Measurements from ENCODE around the gene RAD23A. TPM values are rescaled to one million over a fixed set of nuclear protein-coding genes. Genes with fewer than 3 reads are reported as not detected.
A peak's percentile ranks its signal among the peaks of the same experiment; 100 is the strongest.
"Not testable (repeated sequence)": the region's sequence is repeated elsewhere in the genome, so short reads cannot be mapped to it uniquely, and the experiment has no call there.

RAD23A gene
- total RNA-seq, 2 donors from 2014 or later = 53.7 to 94.6 TPM

GRCh38 chr19:12949363-12950283 is 4.0 kb downstream of the RAD23A start:
- 75 to 88% methylated on average over 12 to 14 of the region's 16 CpGs for WGBS, 2 donors
- Histone ChIP-seq H3K4me1 (peaks cover 36% of the 10 kb centered on the region), H3K36me3 (replicated peaks in 1 of 2; ENCODE audit: insufficient read depth in 1 of 2, low read depth in 2 of 2) (peaks cover 8 to 31% of the 10 kb centered on the region in 2 donors)

DNA sequence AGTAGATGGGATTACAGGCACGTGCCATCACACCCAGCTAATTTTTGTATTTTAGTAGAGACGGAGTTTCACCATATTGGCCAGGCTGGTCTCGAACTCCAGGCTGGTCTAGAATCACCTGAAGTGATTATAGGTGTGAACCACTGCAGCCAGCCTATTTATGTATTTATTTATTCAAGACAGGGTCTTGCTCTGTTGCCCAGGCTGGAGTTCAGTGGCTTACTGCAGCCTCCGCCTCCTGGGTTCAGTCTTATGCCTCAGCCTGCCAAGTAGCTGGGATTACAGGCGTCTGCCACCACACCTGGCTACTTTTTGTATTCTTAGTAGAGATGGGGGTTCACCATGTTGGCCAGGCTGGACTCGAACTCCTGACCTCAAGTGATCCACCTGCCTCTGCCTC is 6.4 kb downstream of the RAD23A start:
- H3K27me3 ChIP-seq; DNase-seq; ATAC-seq; H3K9me3 ChIP-seq; intact Hi-C loops (cut with DNase I); H3K4me3 ChIP-seq: not testable (repeated sequence)
- peaks cover 47% of the 10 kb centered on the region for H3K4me1 ChIP-seq
- peaks cover 8 to 31% of the 10 kb centered on the region in 2 donors for H3K36me3 ChIP-seq (replicated peaks in 1 of 2; ENCODE audit: insufficient read depth in 1 of 2, low read depth in 2 of 2)
- H3K27ac ChIP-seq = peak overlapping the region in 1 of 4 donors; percentile 10
- 93% methylated on average over 6 of the region's 6 CpGs for WGBS, 2 donors

More at GRCh38 chr19:12949363-12950283, 4.0 kb downstream of the RAD23A start:
- Histone ChIP-seq H3K27ac (no peak overlapping the region), H3K27me3 (no peaks in the 10 kb centered on the region), H3K9me3 (no peaks in the 10 kb centered on the region), H3K4me3 (no peak overlapping the region)
- DNase-seq (no peak), ATAC-seq (no peak)
- intact Hi-C loops (cut with DNase I) = no loop called here
- no peak for TF ChIP-seq POLR2A (IDR thresholded peaks at IDR 0.05)
- TF ChIP-seq CTCF (IDR thresholded peaks at IDR 0.05) = no peak

- peak overlapping the region in 2 of 4 donors; percentile 10 to 52 for H3K27ac ChIP-seq
- ATAC-seq (no peak), DNase-seq (no peak)
- peaks cover 45% of the 10 kb centered on the region for H3K4me1 ChIP-seq
- no peaks in the 10 kb centered on the region for H3K27me3 ChIP-seq
- peaks cover 8 to 31% of the 10 kb centered on the region in 2 donors for H3K36me3 ChIP-seq (replicated peaks in 1 of 2; ENCODE audit: insufficient read depth in 1 of 2, low read depth in 2 of 2)
- no peaks in the 10 kb centered on the region for H3K9me3 ChIP-seq
- intact Hi-C loops (cut with DNase I) = no loop called here
- WGBS, 2 donors = 53 to 60% methylated on average over 5 to 12 of the region's 12 CpGs
- no peak for TF ChIP-seq CTCF (IDR thresholded peaks at IDR 0.05)
- no peak for TF ChIP-seq POLR2A (IDR thresholded peaks at IDR 0.05)
- no peak overlapping the region for H3K4me3 ChIP-seq
These were observed 7.0 kb downstream of the RAD23A start for GRCh38 chr19:12952488-12953137.

DNA sequence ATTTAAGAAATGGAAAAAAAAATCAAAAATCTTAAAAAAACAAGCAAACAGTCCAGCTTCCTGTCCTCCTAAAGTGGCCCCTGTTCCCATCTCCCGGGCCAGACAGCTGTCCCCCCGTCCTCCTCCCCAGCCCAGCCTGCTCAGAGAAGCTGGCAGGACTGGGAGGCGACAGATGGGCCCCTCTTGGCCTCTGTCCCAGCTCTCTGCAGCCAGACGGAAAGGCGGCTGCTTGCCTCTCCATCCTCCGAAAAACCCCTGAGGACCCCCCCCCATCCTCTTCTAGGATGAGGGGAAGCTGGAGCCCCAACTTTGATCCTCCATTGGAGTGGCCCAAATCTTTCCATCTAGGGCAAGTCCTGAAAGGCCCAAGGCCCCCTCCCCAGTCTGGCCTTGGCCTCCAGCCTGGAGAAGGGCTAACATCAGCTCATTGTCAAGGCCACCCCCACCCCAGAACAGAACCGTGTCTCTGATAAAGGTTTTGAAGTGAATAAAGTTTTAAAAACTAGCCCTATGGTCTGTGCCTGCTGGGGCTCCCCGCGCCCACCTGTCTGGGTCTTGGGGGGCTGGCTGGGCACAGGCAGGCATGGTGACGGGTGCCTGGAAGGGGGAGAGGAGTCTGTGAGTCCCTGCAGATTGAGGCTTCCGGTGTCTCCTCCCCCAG is 7.6 kb downstream of the RAD23A start:
- 44 to 53% methylated on average over 7 to 10 of the region's 11 CpGs for WGBS, 2 donors
- Histone ChIP-seq H3K9me3 (no peaks in the 10 kb centered on the region), H3K27ac (peak overlapping the region in 2 of 4 donors; percentile 10 to 52), H3K27me3 (no peaks in the 10 kb centered on the region), H3K4me1 (peaks cover 39% of the 10 kb centered on the region), H3K4me3 (no peak overlapping the region), H3K36me3 (replicated peaks in 1 of 2; ENCODE audit: insufficient read depth in 1 of 2, low read depth in 2 of 2) (peaks cover 8 to 28% of the 10 kb centered on the region in 2 donors)
- no peak for TF ChIP-seq CTCF (IDR thresholded peaks at IDR 0.05)
- no peak for TF ChIP-seq POLR2A (IDR thresholded peaks at IDR 0.05)
- DNase-seq (no peak), ATAC-seq (no peak)
- intact Hi-C loops (cut with DNase I) = no loop called here

Measured in body of pancreas (tissue), 4 donors.